Fibroblast of lung (primary cell): ENCODE measurements around the gene CORO1C. TPM values are rescaled to one million over a fixed set of nuclear protein-coding genes. Genes with fewer than 3 reads are reported as not detected.

ENCODE experiments used
- DNase-seq, 2 donors: peaks; one replicate each; pipeline versions ENCODE4 v3.0.0 to v3.0.0-alpha.2; 2010; ENCODE audit warnings: low read depth in 2 of 2
- H2AFZ ChIP-seq: 2 replicates; pipeline ENCODE4 v1.5.1; 2012; ENCODE audit warnings: low read length, control low read depth, inconsistent platforms
- H3K27ac ChIP-seq: 2 replicates; pipeline ENCODE4 v1.5.1; 2011; ENCODE audit warnings: low read length, control low read depth; ENCODE audit not compliant: insufficient read depth
- H3K27me3 ChIP-seq: 2 replicates; pipeline ENCODE4 v1.5.1; 2011; ENCODE audit warnings: mild to moderate bottlenecking, low read length; ENCODE audit not compliant: control insufficient read depth, insufficient read depth
- H3K36me3 ChIP-seq: 2 replicates; pipeline ENCODE4 v1.5.1; 2011; ENCODE audit warnings: low read length; ENCODE audit not compliant: control insufficient read depth, insufficient read depth
- H3K4me1 ChIP-seq: 2 replicates; pipeline ENCODE4 v1.5.1; 2011; ENCODE audit warnings: low read length; ENCODE audit not compliant: control insufficient read depth, insufficient read depth; ENCODE audit errors: extremely low read depth
- H3K4me2 ChIP-seq: 2 replicates; pipeline ENCODE4 v1.5.1; 2011; ENCODE audit warnings: low read length, control low read depth; ENCODE audit not compliant: insufficient read depth; ENCODE audit errors: extremely low read depth
- H3K4me3 ChIP-seq, 4 experiments: fragments of 200-600 bp in 1 of 4; sonication (generic) in 1 of 4; replicated peaks in 1 of 4; 2 replicates each; pipeline ENCODE4 v1.5.1; 2011 to 2016; ENCODE audit warnings: low read length in 4 of 4, low read depth in 3 of 4, mild to moderate bottlenecking in 3 of 4, control low read depth in 2 of 4, inconsistent platforms in 1 of 4, mixed read lengths in 1 of 4; ENCODE audit not compliant: insufficient read depth in 1 of 4; ENCODE audit errors: control extremely low read depth in 1 of 4
- H3K79me2 ChIP-seq: 2 replicates; pipeline ENCODE4 v1.5.1; 2012; ENCODE audit warnings: mild to moderate bottlenecking, low read length, inconsistent platforms; ENCODE audit not compliant: control insufficient read depth, insufficient read depth
- H3K9ac ChIP-seq: 2 replicates; pipeline ENCODE4 v1.5.1; 2011; ENCODE audit warnings: mild to moderate bottlenecking, low read length, control low read depth; ENCODE audit not compliant: insufficient read depth
- H3K9me3 ChIP-seq: 2 replicates; pipeline ENCODE4 v1.5.1; 2012; ENCODE audit warnings: low read depth, low read length; ENCODE audit not compliant: control insufficient read depth, insufficient read depth
- H4K20me1 ChIP-seq: 2 replicates; pipeline ENCODE4 v1.5.1; 2011; ENCODE audit warnings: low read length; ENCODE audit not compliant: control insufficient read depth, insufficient read depth; ENCODE audit errors: extremely low read depth
- EZH2 ChIP-seq: IDR thresholded peaks from 2 replicates; pipeline ENCODE4 v1.5.1; 2012; ENCODE audit warnings: low read length, control low read depth, mild to moderate bottlenecking; ENCODE audit errors: missing control alignments
- polyA plus RNA-seq, 2 donors: library from polyadenylated mRNA; depleted of rRNA in 1 of 2; stranded (reverse) in 1 of 2; unstranded in 1 of 2; fragments of >200 nt; gene quantifications; 2 replicates each; pipeline ENCODE4 v1.2.1, GENCODE V29; 2011 to 2012; ENCODE audit warnings: missing spikeins in 1 of 2
- total RNA-seq: library from RNA; depleted of rRNA; stranded (reverse); fragments of >200 nt; gene quantifications from 2 replicates; pipeline ENCODE4 v1.2.1, GENCODE V29; 2014
- TF ChIP-seq, protein P1 (sequence below), 2 donors: IDR thresholded peaks in 1 of 2; conservative IDR thresholded peaks in 1 of 2; 1 replicate in 1 of 2; 2 replicates in 1 of 2; pipeline ENCODE4 v1.5.1; 2011 to 2012; ENCODE audit warnings: low read length in 2 of 2, control low read depth in 1 of 2, inconsistent platforms in 1 of 2, low read depth in 1 of 2, mild to moderate bottlenecking in 1 of 2

The CORO1C gene
- total and polyA plus RNA-seq, 2 donors (not counting 1 experiment from before 2014, with no cell fraction given) = 288 to 542 TPM

DNA sequence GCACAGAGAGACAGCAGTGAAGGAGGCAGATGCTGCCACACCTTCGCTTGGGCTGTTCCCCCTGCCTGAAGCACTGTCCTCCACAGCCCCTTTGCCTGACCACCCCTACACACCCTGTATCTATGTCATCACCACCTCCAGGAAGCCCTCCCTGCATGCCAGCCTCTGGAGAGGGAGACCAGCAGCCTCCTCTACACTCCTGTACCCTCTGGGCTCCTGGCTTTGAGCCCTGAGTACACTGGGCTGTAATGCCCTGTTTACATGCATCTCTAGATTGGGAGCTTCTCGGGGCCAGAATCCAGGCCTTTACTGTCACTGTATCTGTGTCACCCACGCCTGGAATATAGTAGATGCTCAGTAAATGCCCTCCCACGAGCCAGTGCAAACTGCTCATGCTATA is 127.6 kb downstream of the CORO1C start:
- Histone ChIP-seq H3K4me2 (no peak overlapping the region), H3K9ac (no peak overlapping the region), H2AFZ (no peak overlapping the region), H3K79me2 (no peaks in the 10 kb centered on the region), H3K36me3 (no peaks in the 10 kb centered on the region), H3K27me3 (no peaks in the 10 kb centered on the region), H3K4me1 (peaks cover 12% of the 10 kb centered on the region), H3K27ac (no peak overlapping the region), H3K4me3 (no peak overlapping the region), H4K20me1 (no peaks in the 10 kb centered on the region), H3K9me3 (no peaks in the 10 kb centered on the region)
- no peak for TF ChIP-seq EZH2
- TF ChIP-seq, protein P1, sequence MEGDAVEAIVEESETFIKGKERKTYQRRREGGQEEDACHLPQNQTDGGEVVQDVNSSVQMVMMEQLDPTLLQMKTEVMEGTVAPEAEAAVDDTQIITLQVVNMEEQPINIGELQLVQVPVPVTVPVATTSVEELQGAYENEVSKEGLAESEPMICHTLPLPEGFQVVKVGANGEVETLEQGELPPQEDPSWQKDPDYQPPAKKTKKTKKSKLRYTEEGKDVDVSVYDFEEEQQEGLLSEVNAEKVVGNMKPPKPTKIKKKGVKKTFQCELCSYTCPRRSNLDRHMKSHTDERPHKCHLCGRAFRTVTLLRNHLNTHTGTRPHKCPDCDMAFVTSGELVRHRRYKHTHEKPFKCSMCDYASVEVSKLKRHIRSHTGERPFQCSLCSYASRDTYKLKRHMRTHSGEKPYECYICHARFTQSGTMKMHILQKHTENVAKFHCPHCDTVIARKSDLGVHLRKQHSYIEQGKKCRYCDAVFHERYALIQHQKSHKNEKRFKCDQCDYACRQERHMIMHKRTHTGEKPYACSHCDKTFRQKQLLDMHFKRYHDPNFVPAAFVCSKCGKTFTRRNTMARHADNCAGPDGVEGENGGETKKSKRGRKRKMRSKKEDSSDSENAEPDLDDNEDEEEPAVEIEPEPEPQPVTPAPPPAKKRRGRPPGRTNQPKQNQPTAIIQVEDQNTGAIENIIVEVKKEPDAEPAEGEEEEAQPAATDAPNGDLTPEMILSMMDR (conservative IDR thresholded peaks at IDR 0.05 in 1 of 2, IDR thresholded peaks at IDR 0.05 in 1 of 2; ENCODE audit: low read depth in 1 of 2, low read length in 2 of 2) = no peak
- DNase-seq = no peak

DNA sequence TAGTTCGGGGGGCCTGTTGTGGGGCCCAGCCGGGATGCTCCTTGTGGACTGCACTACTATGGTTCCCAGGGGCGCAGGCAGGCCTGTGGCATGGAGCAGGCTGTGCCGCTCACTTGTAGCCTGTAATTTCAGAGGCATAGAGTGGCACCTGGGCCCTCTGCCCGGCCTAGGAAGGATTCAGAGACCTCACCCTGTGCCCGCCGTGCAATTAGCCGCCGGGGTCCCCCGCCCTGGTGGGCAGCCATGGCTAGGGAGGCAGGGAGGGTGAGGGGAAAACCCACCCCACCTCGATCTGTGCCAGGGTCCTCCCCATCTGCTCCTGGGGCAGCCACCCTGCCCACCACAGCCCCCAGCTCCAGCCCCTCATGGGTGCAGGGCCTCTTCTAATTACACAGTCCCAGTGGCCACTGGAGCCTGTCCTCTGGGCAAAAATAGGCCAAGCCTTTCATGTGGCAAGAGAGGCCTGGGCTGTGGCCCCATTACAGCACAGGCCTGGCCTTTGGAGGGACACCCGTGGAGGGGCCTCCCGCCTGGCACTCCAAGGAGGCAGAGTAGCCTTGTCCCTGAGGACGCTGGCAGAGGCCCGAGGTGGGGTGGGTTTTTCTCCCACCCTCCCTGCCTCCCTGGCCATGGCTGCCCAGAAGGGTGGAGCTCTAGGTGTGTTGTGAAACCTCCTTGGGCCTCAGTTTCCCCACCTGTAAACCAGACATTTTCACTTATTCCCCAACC is 128.2 kb downstream of the CORO1C start:
- Histone ChIP-seq H3K27ac (no peak overlapping the region), H3K36me3 (no peaks in the 10 kb centered on the region), H3K4me3 (no peak overlapping the region), H4K20me1 (no peaks in the 10 kb centered on the region), H3K4me1 (peaks cover 14% of the 10 kb centered on the region), H2AFZ (no peak overlapping the region), H3K4me2 (no peak overlapping the region), H3K9me3 (no peaks in the 10 kb centered on the region), H3K27me3 (no peaks in the 10 kb centered on the region), H3K9ac (no peak overlapping the region), H3K79me2 (no peaks in the 10 kb centered on the region)
- TF ChIP-seq, protein P1 (conservative IDR thresholded peaks at IDR 0.05 in 1 of 2, IDR thresholded peaks at IDR 0.05 in 1 of 2; ENCODE audit: low read depth in 1 of 2, low read length in 2 of 2) = no peak
- no peak for TF ChIP-seq EZH2
- DNase-seq = no peak

DNA sequence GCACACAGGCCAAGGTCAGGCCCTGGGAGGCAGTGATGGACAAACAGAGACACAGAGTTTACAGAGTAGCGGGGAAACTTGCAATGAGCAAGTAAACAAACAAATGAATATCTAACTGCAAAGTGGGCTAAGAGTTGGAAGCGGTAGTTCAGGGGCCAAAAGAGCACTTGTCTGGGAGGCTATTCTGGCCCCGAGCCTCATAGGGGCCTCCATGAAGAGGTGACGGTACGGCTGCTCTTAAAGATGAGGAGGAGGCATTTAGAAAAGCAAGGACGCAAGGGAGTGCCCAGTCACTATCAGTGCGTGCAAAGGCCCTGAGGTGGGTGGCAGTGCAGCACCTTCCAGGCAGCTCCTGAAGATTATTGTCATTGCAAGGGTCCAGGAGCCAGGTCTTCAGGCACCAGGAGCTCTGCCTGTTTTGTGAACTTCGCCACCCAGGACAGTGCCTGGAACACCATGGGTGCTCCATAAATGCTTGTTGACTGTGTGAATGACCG is 129.1 kb downstream of the CORO1C start:
- Histone ChIP-seq H3K79me2 (peaks cover 6% of the 10 kb centered on the region), H3K27ac (no peak overlapping the region)
- no peak for DNase-seq

More for the DNA sequence above, 129.1 kb downstream of the CORO1C start:
- Histone ChIP-seq H2AFZ (no peak overlapping the region), H3K4me1 (peaks cover 16% of the 10 kb centered on the region), H4K20me1 (no peaks in the 10 kb centered on the region), H3K36me3 (no peaks in the 10 kb centered on the region), H3K9me3 (no peaks in the 10 kb centered on the region), H3K9ac (no peak overlapping the region), H3K4me2 (no peak overlapping the region), H3K4me3 (no peak overlapping the region), H3K27me3 (no peaks in the 10 kb centered on the region)
- TF ChIP-seq, protein P1 (conservative IDR thresholded peaks at IDR 0.05 in 1 of 2, IDR thresholded peaks at IDR 0.05 in 1 of 2; ENCODE audit: low read depth in 1 of 2, low read length in 2 of 2) = no peak
- TF ChIP-seq EZH2 = no peak
